Testis (tissue), 2 donors: ENCODE results near the gene GUF1.

Experiments used
- CTCF ChIP-seq, 3 experiments: fragments of 450-650 bp in 2 of 3; fragments of 200-600 bp in 1 of 3; sonication (generic) in 1 of 3; IDR thresholded peaks; one replicate each; pipeline ENCODE4 v1.5.1; 2016 to 2019; ENCODE audit warnings: antibody characterized with exemption in 3 of 3, mild to moderate bottlenecking in 2 of 3, moderate library complexity in 1 of 3
- POLR2A ChIP-seq: fragments of 450-650 bp; IDR thresholded peaks from one replicate; pipeline ENCODE4 v1.6.1; 2017; ENCODE audit warnings: antibody characterized with exemption, mild to moderate bottlenecking, moderate library complexity

DNA sequence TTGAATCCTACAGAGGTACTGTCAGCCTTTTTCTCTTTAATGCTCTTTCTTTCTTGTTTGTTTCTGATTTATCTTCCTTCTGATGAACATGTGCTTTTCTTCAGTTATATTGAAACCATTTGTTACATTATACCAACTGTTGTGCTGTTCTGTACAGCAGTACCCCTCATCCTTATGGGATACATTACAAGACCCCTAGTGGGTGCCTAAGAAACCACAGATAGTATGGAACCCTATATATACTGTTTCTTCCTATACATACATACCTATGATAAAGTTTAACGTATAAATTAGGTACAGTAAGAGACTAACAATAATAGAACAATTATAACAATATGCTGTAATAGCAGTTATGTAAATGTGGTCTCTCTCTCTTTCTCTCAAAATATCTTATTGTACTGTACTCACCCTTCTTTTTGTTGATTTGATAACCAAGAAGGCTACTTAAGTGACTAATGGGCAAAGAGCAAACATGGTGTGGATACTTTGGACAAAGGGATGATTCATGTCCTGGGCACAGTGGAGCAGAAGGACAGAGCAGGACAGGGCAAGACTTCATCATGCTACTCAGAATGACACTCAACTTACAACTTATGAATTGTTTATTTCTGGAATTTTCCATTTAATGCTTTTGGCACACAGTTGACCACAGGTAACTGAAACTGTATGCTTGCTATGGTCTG, 16.1 kb upstream of the GUF1 start:
- TF ChIP-seq CTCF (IDR thresholded peaks at IDR 0.05) (no peak), POLR2A (no peak)
